ENCODE measurements around the gene MADD.

GRCh38 chr11:47289856-47290255 is 19.9 kb downstream of the MADD start:
- no peak for TF ChIP-seq EP300 (conservative IDR thresholded peaks at IDR 0.05; ENCODE audit: poor library complexity, severe bottlenecking)
- no peak for TF ChIP-seq CTCF (IDR thresholded peaks at IDR 0.05; ENCODE audit: poor library complexity, severe bottlenecking)
- no peak for TF ChIP-seq EZH2 (IDR thresholded peaks at IDR 0.05; ENCODE audit: borderline replicate concordance, insufficient read depth, low read length, poor library complexity, severe bottlenecking)
- TF ChIP-seq POLR2AphosphoS5 (IDR thresholded peaks at IDR 0.05): no peak
- TF ChIP-seq SMC3 (conservative IDR thresholded peaks at IDR 0.05; ENCODE audit: poor library complexity): no peak
- TF ChIP-seq REST (IDR thresholded peaks at IDR 0.05; ENCODE audit: borderline replicate concordance): no peak
